OCI-LY3 (cell line): ENCODE data around the gene PRMT7.

Experiments
- H2AFZ ChIP-seq: fragments of 200-600, 300-600 bp; shearing (Covaris generic); 2 replicates; pipeline ENCODE4 v1.6.0; 2014; ENCODE audit warnings: antibody characterized with exemption, low read depth, low read length
- H3K27ac ChIP-seq: fragments of 200-600, 300-600 bp; sonication (generic); 2 replicates; pipeline ENCODE4 v1.5.1; 2014; ENCODE audit warnings: mild to moderate bottlenecking, low read length, moderate library complexity, mixed read lengths
- H3K27me3 ChIP-seq: fragments of 200-600, 300-600 bp; sonication (generic); 2 replicates; pipeline ENCODE4 v1.6.1; 2014; ENCODE audit warnings: low read depth, low read length, mixed read lengths
- H3K36me3 ChIP-seq: fragments of 200-600, 300-600 bp; sonication (generic); replicated peaks from 2 replicates; pipeline ENCODE3; 2014; ENCODE audit warnings: low read depth, low read length, mixed read lengths
- H3K4me1 ChIP-seq: fragments of 300-600, 200-600 bp; sonication (generic); 2 replicates; pipeline ENCODE4 v1.6.1; 2014; ENCODE audit warnings: low read length, mixed read lengths
- H3K4me2 ChIP-seq: fragments of 200-600, 300-600 bp; sonication (generic); 2 replicates; pipeline ENCODE4 v1.6.1; 2014; ENCODE audit warnings: low read length, mixed read lengths
- H3K4me3 ChIP-seq: fragments of 300-600, 200-600 bp; sonication (generic); 2 replicates; pipeline ENCODE4 v1.5.1; 2014; ENCODE audit warnings: antibody characterized with exemption, mild to moderate bottlenecking, low read length, moderate library complexity
- H3K79me2 ChIP-seq: fragments of 300-600, 200-600 bp; shearing (Covaris generic); 2 replicates; pipeline ENCODE4 v1.6.1; 2014; ENCODE audit warnings: mild to moderate bottlenecking, low read length, mixed read lengths
- H3K9ac ChIP-seq: fragments of 300-600, 200-600 bp; shearing (Covaris generic); 2 replicates; pipeline ENCODE4 v1.6.0; 2014; ENCODE audit warnings: mild to moderate bottlenecking, low read length, moderate library complexity
- H3K9me3 ChIP-seq: fragments of 200-600, 300-600 bp; shearing (Covaris generic); 2 replicates; pipeline ENCODE4 v1.6.1; 2014; ENCODE audit warnings: low read length, mixed read lengths; ENCODE audit not compliant: insufficient read depth
- H4K20me1 ChIP-seq: fragments of 200-600, 300-600 bp; sonication (generic); 2 replicates; pipeline ENCODE4 v1.6.1; 2016; ENCODE audit warnings: low read length, mixed read lengths; ENCODE audit not compliant: insufficient read depth
- CTCF ChIP-seq: fragments of 200-600, 300-600 bp; sonication (generic); IDR thresholded peaks from 2 replicates; pipeline ENCODE4 v1.5.1; 2014; ENCODE audit warnings: antibody characterized with exemption, low read length, low read depth
- EZH2phosphoT487 ChIP-seq: fragments of 200-600 bp; shearing (Covaris generic); IDR thresholded peaks from 2 replicates; pipeline ENCODE4 v1.6.1; 2018; ENCODE audit warnings: antibody characterized with exemption, mixed run types, low read depth

Gene PRMT7

GRCh38 chr16:68382296-68382718 lies 71.5 kb downstream of the PRMT7 start:
- H3K9ac ChIP-seq = no peak overlapping the region

GRCh38 chr16:68383858-68384257 lies 73.0 kb downstream of the PRMT7 start:
- Histone ChIP-seq H3K36me3 (no peaks in the 10 kb centered on the region), H3K27ac (no peak overlapping the region), H3K27me3 (no peaks in the 10 kb centered on the region), H3K9ac (no peak overlapping the region), H3K4me3 (no peak overlapping the region), H3K79me2 (no peaks in the 10 kb centered on the region), H3K4me1 (peaks cover 25% of the 10 kb centered on the region), H2AFZ (no peak overlapping the region), H3K4me2 (no peak overlapping the region), H4K20me1 (no peaks in the 10 kb centered on the region), H3K9me3 (no peaks in the 10 kb centered on the region)
- TF ChIP-seq EZH2phosphoT487 (no peak), CTCF (no peak)

More at GRCh38 chr16:68382296-68382718, 71.5 kb downstream of the PRMT7 start:
- Histone ChIP-seq H3K4me3 (no peak overlapping the region), H3K79me2 (no peaks in the 10 kb centered on the region), H3K9me3 (no peaks in the 10 kb centered on the region), H3K27ac (no peak overlapping the region), H3K4me2 (peak overlapping the region; percentile 4; the same call in 1 of the 2 replicates), H3K4me1 (peaks cover 29% of the 10 kb centered on the region), H4K20me1 (no peaks in the 10 kb centered on the region), H2AFZ (no peak overlapping the region), H3K27me3 (no peaks in the 10 kb centered on the region), H3K36me3 (no peaks in the 10 kb centered on the region)
- TF ChIP-seq CTCF (peak; percentile 31), EZH2phosphoT487 (no peak)

GRCh38 chr16:68384288-68385161 lies 73.7 kb downstream of the PRMT7 start:
- H3K36me3 ChIP-seq = no peaks in the 10 kb centered on the region
- H3K27ac ChIP-seq = no peak overlapping the region
- no peaks in the 10 kb centered on the region for H3K9me3 ChIP-seq
- no peak overlapping the region for H3K4me3 ChIP-seq
- no peak overlapping the region for H3K9ac ChIP-seq
- H3K27me3 ChIP-seq = no peaks in the 10 kb centered on the region
- no peaks in the 10 kb centered on the region for H4K20me1 ChIP-seq
- TF ChIP-seq EZH2phosphoT487 = no peak
- TF ChIP-seq CTCF = peak; percentile 7; the same call in 1 of the 2 replicates
- H2AFZ ChIP-seq = no peak overlapping the region
- H3K79me2 ChIP-seq = no peaks in the 10 kb centered on the region
- peaks cover 25% of the 10 kb centered on the region for H3K4me1 ChIP-seq
- no peak overlapping the region for H3K4me2 ChIP-seq

- TF ChIP-seq EZH2phosphoT487 (no peak), CTCF (no peak)
- H3K9me3 ChIP-seq = no peaks in the 10 kb centered on the region
- no peak overlapping the region for H3K27ac ChIP-seq
- no peak overlapping the region for H2AFZ ChIP-seq
- no peaks in the 10 kb centered on the region for H3K27me3 ChIP-seq
- no peak overlapping the region for H3K9ac ChIP-seq
- H3K4me2 ChIP-seq = no peak overlapping the region
- no peak overlapping the region for H3K4me3 ChIP-seq
- peaks cover 25% of the 10 kb centered on the region for H3K4me1 ChIP-seq
- no peaks in the 10 kb centered on the region for H4K20me1 ChIP-seq
- no peaks in the 10 kb centered on the region for H3K36me3 ChIP-seq
- H3K79me2 ChIP-seq = no peaks in the 10 kb centered on the region
Measured at GRCh38 chr16:68385371-68385770, 74.6 kb downstream of the PRMT7 start.
